HG02571 (cell line): ENCODE results near the gene FOXF1.

ENCODE experiments used
- ATAC-seq: cut with Tn5 transposase; IDR thresholded peaks from one replicate; pipeline ENCODE4 v1.9.1; 2021; ENCODE audit warnings: mild to moderate bottlenecking, moderate library complexity; ENCODE audit not compliant: unreplicated experiment

The FOXF1 gene

GRCh38 chr16:86554599-86554916 is 44.2 kb downstream of the FOXF1 start:
- no peak for ATAC-seq

GRCh38 chr16:86554917-86555703 is 44.8 kb downstream of the FOXF1 start, which contains the start of gene MTHFSD:
TSS of gene MTHFSD (minus strand) at chr16:86555235. CDS start at chr16:86555184, 51 bp downstream.
- peak; percentile 80 for ATAC-seq

- no peak for ATAC-seq
These were observed 45.4 kb downstream of the FOXF1 start for GRCh38 chr16:86555704-86556075.

- no peak for ATAC-seq
These were observed 46.2 kb downstream of the FOXF1 start for GRCh38 chr16:86556576-86556975.

GRCh38 chr16:86557587-86557986 is 47.3 kb downstream of the FOXF1 start:
- ATAC-seq = no peak

GRCh38 chr16:86558355-86559193 is 48.2 kb downstream of the FOXF1 start:
- ATAC-seq = no peak

- ATAC-seq = no peak
These were observed 49.5 kb downstream of the FOXF1 start for GRCh38 chr16:86559802-86560305.

- ATAC-seq = no peak
These were observed 52.0 kb downstream of the FOXF1 start for GRCh38 chr16:86562356-86562755.

- ATAC-seq = peak; percentile 75
These were observed 53.4 kb downstream of the FOXF1 start for GRCh38 chr16:86563469-86564345.
